GM12872 (cell line): ENCODE measurements around the gene RPL13A.

ENCODE experiments used
- TF ChIP-seq, protein P1 (sequence below): IDR thresholded peaks from 3 replicates; pipeline ENCODE4 v1.5.1; 2011; ENCODE audit warnings: low read depth, mild to moderate bottlenecking, low read length, moderate library complexity; ENCODE audit not compliant: insufficient read depth

The RPL13A gene

DNA sequence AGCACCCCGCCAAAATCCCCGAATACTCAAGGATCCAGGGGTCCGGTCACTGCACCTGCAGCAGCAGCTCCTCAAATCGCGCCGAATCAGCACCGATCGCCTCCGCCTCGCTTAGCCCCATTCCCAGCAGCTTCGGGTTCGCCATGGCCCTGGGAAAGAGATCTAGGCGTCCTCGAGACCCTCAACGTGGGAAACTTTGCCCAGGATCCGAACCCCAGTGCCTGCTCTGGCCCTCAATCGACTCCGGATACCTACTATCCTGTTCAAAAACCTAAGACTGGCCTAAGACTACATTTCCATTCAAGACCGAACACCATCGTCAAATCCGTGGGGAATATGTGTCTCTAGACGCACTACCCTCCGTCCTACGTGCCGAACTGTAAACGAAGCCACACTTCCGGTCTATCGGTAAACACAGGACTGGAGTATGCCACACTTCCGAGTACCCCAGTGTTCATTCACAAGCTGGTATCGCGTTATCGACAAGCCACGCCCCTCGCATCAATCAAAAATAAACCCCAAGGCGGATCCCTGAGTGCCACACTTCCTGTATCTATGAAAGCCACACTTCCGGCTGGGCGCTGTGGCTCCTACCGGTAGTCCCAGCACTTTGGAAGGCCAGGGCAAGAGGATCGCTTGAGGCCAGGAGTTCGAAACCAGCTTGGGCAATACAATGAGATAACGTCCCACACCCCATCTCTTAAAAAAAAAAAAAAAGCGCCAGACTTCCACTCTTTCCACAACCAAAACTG lies 35.8 kb upstream of the RPL13A start, which contains the start of gene PIH1D1:
TSS of gene PIH1D1 (minus strand) at position 385 of the 752 bp plus-strand sequence. CDS start at position 145, 240 bp downstream.
- TF ChIP-seq, protein P1, sequence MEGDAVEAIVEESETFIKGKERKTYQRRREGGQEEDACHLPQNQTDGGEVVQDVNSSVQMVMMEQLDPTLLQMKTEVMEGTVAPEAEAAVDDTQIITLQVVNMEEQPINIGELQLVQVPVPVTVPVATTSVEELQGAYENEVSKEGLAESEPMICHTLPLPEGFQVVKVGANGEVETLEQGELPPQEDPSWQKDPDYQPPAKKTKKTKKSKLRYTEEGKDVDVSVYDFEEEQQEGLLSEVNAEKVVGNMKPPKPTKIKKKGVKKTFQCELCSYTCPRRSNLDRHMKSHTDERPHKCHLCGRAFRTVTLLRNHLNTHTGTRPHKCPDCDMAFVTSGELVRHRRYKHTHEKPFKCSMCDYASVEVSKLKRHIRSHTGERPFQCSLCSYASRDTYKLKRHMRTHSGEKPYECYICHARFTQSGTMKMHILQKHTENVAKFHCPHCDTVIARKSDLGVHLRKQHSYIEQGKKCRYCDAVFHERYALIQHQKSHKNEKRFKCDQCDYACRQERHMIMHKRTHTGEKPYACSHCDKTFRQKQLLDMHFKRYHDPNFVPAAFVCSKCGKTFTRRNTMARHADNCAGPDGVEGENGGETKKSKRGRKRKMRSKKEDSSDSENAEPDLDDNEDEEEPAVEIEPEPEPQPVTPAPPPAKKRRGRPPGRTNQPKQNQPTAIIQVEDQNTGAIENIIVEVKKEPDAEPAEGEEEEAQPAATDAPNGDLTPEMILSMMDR: no peak

DNA sequence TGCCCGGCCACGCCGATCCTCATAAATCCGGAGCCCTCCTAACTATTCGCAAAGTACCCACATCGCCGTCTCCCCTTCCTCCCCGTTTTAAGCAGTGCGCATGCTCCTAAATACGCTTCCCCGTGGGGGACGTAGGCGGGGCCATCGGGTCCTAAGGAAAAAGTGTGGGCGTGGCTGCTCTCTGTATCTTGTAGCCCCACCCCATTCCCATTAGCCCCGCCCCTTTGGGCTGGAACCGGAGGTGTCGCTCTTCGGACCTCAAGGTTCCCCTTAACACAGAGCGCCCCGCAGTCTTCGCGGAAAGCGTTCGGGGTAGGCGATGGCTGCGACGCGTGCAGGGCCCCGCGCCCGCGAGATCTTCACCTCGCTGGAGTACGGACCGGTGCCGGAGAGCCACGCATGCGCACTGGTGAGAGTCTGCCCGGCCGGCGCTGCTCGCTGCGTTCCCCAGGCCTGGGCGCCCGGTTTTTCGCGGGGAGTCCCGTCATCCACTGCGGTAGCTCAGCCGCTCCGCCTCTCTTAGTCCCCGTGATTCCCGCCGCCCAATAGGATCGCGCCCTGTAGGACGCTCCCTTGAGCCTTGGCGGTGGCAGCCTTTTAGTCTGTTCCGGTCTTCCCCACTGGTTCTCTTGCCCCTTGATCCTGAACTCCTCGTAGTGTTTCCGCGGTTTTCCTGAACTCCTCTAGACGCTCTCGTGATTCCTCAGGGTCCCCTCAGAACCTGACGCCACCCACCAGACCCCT lies 34.2 kb upstream of the RPL13A start, which contains the start of gene ALDH16A1:
TSS of gene ALDH16A1 (plus strand) at position 213 of the 744 bp plus-strand sequence. CDS start at position 320, 107 bp downstream.
- TF ChIP-seq, protein P1: no peak

GRCh38 chr19:49453757-49454240 lies 33.6 kb upstream of the RPL13A start:
- TF ChIP-seq, protein P1: no peak

- TF ChIP-seq, protein P1: no peak
Observed at GRCh38 chr19:49455773-49456172, 31.6 kb upstream of the RPL13A start.

DNA sequence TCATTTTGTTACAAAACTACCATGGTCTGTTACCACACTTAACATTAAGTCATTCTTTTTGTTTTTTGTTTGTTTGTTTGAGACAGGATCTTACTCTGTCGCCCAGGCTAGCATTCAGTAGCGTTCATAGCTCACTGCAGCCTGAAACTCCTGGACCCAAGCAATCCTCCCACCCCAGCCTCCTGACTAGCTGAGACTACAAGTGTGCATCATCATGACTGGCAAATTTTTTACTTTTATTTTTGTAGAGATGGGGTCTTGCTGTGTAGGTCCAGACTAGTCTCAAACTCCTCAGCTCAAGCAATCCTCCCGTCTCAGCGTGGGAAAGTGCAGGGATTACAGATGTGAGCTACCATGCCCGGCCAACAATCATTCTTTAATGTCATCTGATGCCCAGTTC lies 31.1 kb upstream of the RPL13A start:
- TF ChIP-seq, protein P1: no peak

GRCh38 chr19:49458567-49458903 lies 28.9 kb upstream of the RPL13A start:
- TF ChIP-seq, protein P1: no peak

- TF ChIP-seq, protein P1: no peak
Observed at GRCh38 chr19:49459388-49459787, 28.0 kb upstream of the RPL13A start.
